GM12872 (cell line): Measurements from ENCODE around the gene PNPT1.

Experiments used
- TF ChIP-seq, protein P1 (sequence below): IDR thresholded peaks from 3 replicates; pipeline ENCODE4 v1.5.1; 2011; ENCODE audit warnings: low read depth, mild to moderate bottlenecking, low read length, moderate library complexity; ENCODE audit not compliant: insufficient read depth

PNPT1 gene

DNA sequence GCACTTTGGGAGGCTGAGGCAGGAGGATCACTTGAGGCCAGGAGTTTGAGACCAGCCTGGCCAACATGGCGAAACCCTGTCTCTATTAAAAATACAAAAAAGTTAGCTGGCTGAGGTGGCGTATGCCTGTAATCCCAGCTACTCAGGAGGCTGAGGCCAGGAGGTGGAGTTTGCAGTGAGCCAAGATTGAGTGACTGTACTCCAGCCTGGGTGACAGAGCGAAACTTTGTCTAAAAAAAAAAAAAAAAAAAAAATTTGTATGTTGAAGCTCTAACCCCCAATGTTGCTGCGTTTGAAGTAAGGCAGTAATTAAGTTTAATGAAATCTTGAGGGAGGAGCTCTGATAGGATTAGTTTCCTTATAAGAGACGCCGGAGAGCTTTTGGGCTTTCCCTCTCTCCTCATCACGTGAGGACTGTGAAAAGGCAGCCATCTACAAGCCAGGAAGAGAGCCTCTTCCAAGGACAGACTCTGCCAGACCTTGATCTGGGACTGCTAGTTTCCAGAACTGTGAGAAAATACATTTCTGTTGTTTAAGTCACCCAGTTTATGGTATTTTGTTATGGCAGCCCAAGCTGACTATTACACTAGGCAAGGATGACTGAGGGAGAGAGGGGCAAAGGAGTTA is 11.5 kb upstream of the PNPT1 start:
- TF ChIP-seq, protein P1, sequence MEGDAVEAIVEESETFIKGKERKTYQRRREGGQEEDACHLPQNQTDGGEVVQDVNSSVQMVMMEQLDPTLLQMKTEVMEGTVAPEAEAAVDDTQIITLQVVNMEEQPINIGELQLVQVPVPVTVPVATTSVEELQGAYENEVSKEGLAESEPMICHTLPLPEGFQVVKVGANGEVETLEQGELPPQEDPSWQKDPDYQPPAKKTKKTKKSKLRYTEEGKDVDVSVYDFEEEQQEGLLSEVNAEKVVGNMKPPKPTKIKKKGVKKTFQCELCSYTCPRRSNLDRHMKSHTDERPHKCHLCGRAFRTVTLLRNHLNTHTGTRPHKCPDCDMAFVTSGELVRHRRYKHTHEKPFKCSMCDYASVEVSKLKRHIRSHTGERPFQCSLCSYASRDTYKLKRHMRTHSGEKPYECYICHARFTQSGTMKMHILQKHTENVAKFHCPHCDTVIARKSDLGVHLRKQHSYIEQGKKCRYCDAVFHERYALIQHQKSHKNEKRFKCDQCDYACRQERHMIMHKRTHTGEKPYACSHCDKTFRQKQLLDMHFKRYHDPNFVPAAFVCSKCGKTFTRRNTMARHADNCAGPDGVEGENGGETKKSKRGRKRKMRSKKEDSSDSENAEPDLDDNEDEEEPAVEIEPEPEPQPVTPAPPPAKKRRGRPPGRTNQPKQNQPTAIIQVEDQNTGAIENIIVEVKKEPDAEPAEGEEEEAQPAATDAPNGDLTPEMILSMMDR = no peak

DNA sequence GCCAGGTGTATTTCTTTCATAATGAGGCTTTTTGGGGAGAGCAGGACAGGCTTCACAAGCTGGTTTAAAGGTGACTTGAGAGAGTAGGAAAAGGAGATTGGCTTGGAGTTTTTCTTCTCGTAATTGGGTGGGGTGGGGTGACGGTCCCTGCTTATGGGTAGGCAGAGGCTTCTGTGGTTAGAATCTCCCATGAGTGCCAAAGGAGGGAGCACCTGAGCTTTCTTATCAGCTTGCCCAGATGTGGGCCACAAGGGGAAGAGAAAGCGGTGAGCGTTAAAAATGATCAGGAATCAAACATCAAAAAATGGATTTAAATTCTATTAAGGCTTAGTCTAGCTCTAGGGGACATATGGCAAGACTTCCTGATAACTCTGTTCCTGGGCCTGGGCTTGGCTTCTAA is 9.7 kb upstream of the PNPT1 start:
- TF ChIP-seq, protein P1 = no peak

DNA sequence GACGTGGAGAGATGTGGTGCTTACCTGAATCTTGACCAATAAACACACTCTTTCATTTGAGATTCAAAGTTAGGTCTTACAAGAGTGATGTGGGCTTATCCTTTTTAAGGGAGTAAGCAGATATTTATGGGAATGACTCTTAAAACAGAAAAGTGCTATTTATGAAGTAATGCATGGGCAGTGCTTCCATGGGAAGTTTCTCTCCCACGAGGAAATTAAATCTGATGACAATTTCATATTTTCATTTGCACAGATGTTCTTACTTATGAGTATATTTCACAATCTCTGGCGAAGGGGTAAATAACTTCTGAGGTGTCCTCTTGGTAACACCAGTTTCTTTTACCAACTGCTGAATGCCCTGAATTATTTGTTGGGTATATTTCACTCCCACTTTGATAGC is 21.0 kb downstream of the PNPT1 start:
- TF ChIP-seq, protein P1 = no peak

DNA sequence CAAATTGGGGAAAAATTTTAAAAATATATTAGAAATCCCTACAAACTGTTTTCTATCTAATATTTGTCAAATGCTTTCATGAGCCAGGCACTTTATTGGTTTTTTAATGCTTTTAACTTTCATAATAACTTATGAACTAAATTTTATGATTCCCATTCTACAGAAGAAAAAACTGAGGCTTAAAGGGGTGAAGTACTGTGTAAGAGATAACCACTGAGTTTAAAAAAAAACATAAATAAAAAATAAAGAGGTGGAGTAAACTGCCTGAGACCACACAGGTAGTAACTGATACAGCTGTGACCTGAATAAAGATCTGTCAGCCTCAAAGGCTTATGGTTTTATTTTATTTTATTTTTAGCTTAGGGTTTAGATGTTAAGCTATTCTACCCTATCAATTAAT is 24.7 kb downstream of the PNPT1 start:
- TF ChIP-seq, protein P1 = no peak

DNA sequence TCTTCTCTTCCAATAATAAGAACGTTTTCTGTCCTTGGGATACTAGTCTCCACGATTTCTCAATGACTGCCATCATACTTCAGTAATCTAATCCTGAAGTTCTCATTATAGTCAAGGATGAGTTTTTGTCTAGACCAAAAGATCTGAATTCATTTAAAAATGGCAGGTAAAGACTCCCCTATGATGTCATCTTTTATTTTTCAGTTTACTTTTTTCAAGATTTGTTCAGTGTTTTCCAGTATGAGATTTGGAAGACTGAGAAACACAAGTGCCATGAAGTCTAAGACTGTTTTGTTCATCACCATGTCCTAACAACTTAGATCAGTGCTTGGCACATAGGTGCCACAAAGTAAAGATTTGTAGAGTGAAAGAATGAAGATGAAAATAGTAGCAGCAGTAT is 40.4 kb downstream of the PNPT1 start:
- TF ChIP-seq, protein P1 = no peak

DNA sequence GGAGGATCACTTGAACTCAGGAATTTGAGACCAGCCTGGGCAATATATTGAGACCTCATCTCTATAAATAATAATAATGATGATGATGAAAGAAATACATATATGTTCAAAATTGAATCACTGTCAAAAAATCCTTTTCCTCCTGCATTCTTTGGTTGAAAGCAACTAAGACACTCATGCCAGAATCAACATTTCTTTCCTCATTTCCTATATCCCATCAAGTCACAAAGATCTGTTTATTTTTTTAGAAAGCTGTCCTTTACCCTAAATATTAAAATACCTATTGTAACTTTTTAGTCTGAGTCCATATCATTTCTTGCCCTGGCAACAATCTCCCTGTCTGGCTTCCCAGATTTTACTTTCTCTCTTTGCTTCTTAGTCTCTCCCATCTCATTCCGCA is 44.4 kb downstream of the PNPT1 start:
- TF ChIP-seq, protein P1 = no peak

DNA sequence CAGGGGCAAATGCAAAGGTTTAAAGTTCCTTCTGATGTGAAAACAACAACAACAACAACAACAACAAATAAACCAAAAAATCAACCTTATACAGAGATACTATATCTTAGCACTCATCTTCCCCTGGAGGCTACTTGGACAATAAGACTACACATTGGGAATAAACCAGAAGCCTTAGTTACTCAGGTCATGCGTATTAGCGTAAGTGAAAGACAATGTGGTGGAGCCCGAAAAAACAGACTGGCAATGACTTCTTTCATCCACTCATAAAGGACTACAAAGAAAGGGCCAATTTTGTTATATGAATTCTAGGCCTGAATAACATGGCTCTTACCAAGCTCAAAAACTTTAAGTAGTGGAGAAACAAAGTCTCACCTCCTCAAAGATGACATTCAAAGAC is 56.8 kb downstream of the PNPT1 start:
- TF ChIP-seq, protein P1 = no peak
